ENCODE data around the gene PRKCA. TPM values are rescaled to one million over a fixed set of nuclear protein-coding genes. Genes with fewer than 3 reads are reported as not detected.

PRKCA gene
- total and polyA plus RNA-seq, 2 of the 13 experiments (the other 11 are each of a cell fraction or from before 2014, with no cell fraction given) = 18.5 to 21.5 TPM

- TF ChIP-seq ATF6 (CRISPR knock-in tag; conservative IDR thresholded peaks at IDR 0.05) (peak; percentile 80; the same call in 1 of the 2 replicates), ZKSCAN8 (CRISPR knock-in tag; IDR thresholded peaks at IDR 0.05; ENCODE audit: borderline replicate concordance) (peak; percentile 78; the same call in 1 of the 2 replicates), HBP1 (CRISPR knock-in tag; IDR thresholded peaks at IDR 0.05; ENCODE audit: low read depth) (peak; percentile 49; the same call in 1 of the 2 replicates), ZNF564 (CRISPR knock-in tag; IDR thresholded peaks at IDR 0.05) (no peak), HNF1A (IDR thresholded peaks at IDR 0.05; ENCODE audit: low read depth) (peak; percentile 99), HNF1A (CRISPR knock-in tag; IDR thresholded peaks at IDR 0.05; ENCODE audit: borderline replicate concordance) (peak; percentile 100), ZNF3 (CRISPR knock-in tag; IDR thresholded peaks at IDR 0.05) (peak; percentile 94), ZNF362 (CRISPR knock-in tag; IDR thresholded peaks at IDR 0.05; ENCODE audit: borderline replicate concordance) (peak; percentile 96), SSRP1 (CRISPR knock-in tag; IDR thresholded peaks at IDR 0.05) (peak; percentile 99), ZNF615 (CRISPR knock-in tag; IDR thresholded peaks at IDR 0.05; ENCODE audit: borderline replicate concordance) (no peak), HMGXB4 (CRISPR knock-in tag; IDR thresholded peaks at IDR 0.05; ENCODE audit: borderline replicate concordance in 1 of 2, low read depth in 1 of 2) (peak; percentile 34 to 43; a peak in 2 of 4 replicates), PHF21A (CRISPR knock-in tag; IDR thresholded peaks at IDR 0.05) (peak; percentile 96), ZNF430 (CRISPR knock-in tag; IDR thresholded peaks at IDR 0.05) (0 out of 2 replicates have a peak, but pooled peaks have one; percentile 76), ZNF276 (CRISPR knock-in tag; IDR thresholded peaks at IDR 0.05; ENCODE audit: low read depth) (peak; percentile 98)
These were observed 113.2 kb downstream of the PRKCA start (continued) for GRCh38 chr17:66415366-66416206.

Measured in HepG2 (cell line).